Caki2 (cell line): ENCODE measurements around the gene MPV17L2. TPM values are rescaled to one million over a fixed set of nuclear protein-coding genes. Genes with fewer than 3 reads are reported as not detected.
A peak's percentile ranks its signal among the peaks of the same experiment; 100 is the strongest.

Source experiments
- DNase-seq: peaks from one replicate; pipeline ENCODE4 v3.0.0-alpha.2; 2015; ENCODE audit warnings: low read depth
- in situ Hi-C: cut with HindIII; loops from 2 replicates; pipeline ENCODE4 v1.10.0; 2016; ENCODE audit warnings: low sequenced_read_pairs, low pct_unique_long_range_greater_than_20kb, mixed read lengths
- total RNA-seq: library from RNA; depleted of rRNA; stranded (reverse); fragments of >200 nt; shearing (Covaris generic); gene quantifications from 2 replicates; pipeline ENCODE4 v1.2.3, GENCODE V29; 2014; ENCODE audit warnings: low replicate concordance

The MPV17L2 gene
- total RNA-seq, 1 experiment from 2014 or later, result 10.3 TPM

GRCh38 chr19:18176367-18177310, 16.4 kb upstream of the MPV17L2 start:
- in situ Hi-C loops, result no loop called here
- DNase-seq, result no peak

- DNase-seq, result no peak
- in situ Hi-C loops, result no loop called here
Measured at GRCh38 chr19:18179957-18180356, 13.1 kb upstream of the MPV17L2 start.

GRCh38 chr19:18183529-18183928, 9.5 kb upstream of the MPV17L2 start:
- no peak for DNase-seq
- in situ Hi-C loops, result no loop called here

GRCh38 chr19:18185538-18185937, 7.5 kb upstream of the MPV17L2 start:
- in situ Hi-C loops, result no loop called here
- no peak for DNase-seq

- in situ Hi-C loops, result no loop called here
- no peak for DNase-seq
Measured at GRCh38 chr19:18190278-18190677, 2.7 kb upstream of the MPV17L2 start.

GRCh38 chr19:18191640-18192062, 1.4 kb upstream of the MPV17L2 start:
- in situ Hi-C loops, result no loop called here
- no peak for DNase-seq

GRCh38 chr19:18193388-18194180, 566 bp downstream of the MPV17L2 start:
- no peak for DNase-seq
- in situ Hi-C loops, result no loop called here

GRCh38 chr19:18194181-18194530, 1.1 kb downstream of the MPV17L2 start:
- in situ Hi-C loops, result no loop called here

GRCh38 chr19:18194554-18195238, 1.7 kb downstream of the MPV17L2 start:
- peak; percentile 35 for DNase-seq
- in situ Hi-C loops, result no loop called here

More at GRCh38 chr19:18194181-18194530, 1.1 kb downstream of the MPV17L2 start:
- DNase-seq, result no peak

- DNase-seq, result no peak
- in situ Hi-C loops, result no loop called here
Measured at GRCh38 chr19:18196511-18196845, 3.5 kb downstream of the MPV17L2 start.

- in situ Hi-C loops, result no loop called here
- DNase-seq, result no peak
Measured at GRCh38 chr19:18197306-18197705, 4.3 kb downstream of the MPV17L2 start.

GRCh38 chr19:18197941-18198340, 4.9 kb downstream of the MPV17L2 start:
- no peak for DNase-seq
- in situ Hi-C loops, result no loop called here

- in situ Hi-C loops, result no loop called here
- DNase-seq, result no peak
Measured at GRCh38 chr19:18198374-18198773, 5.4 kb downstream of the MPV17L2 start.

GRCh38 chr19:18202397-18202777, 9.4 kb downstream of the MPV17L2 start:
- DNase-seq, result no peak
- in situ Hi-C loops, result no loop called here

GRCh38 chr19:18202778-18203407, 9.9 kb downstream of the MPV17L2 start:
- in situ Hi-C loops, result no loop called here
- DNase-seq, result no peak

- in situ Hi-C loops, result no loop called here
- no peak for DNase-seq
Measured at GRCh38 chr19:18203408-18203862, 10.4 kb downstream of the MPV17L2 start.

- peak; percentile 100 for DNase-seq
- in situ Hi-C loops, result no loop called here
Measured at GRCh38 chr19:18203863-18204393, 10.9 kb downstream of the MPV17L2 start, which contains the start of gene RAB3A. RAB3A (minus strand) TSS chr19:18204042; CDS start chr19:18202740, 1,302 bp downstream.
